ENCODE measurements around the gene C1QTNF5. TPM values are rescaled to one million over a fixed set of nuclear protein-coding genes. Genes with fewer than 3 reads are reported as not detected.

C1QTNF5 gene
- total RNA-seq, 5 donors from 2014 or later (not counting 1 experiment from before 2014, with no cell fraction given), result not detected

DNA sequence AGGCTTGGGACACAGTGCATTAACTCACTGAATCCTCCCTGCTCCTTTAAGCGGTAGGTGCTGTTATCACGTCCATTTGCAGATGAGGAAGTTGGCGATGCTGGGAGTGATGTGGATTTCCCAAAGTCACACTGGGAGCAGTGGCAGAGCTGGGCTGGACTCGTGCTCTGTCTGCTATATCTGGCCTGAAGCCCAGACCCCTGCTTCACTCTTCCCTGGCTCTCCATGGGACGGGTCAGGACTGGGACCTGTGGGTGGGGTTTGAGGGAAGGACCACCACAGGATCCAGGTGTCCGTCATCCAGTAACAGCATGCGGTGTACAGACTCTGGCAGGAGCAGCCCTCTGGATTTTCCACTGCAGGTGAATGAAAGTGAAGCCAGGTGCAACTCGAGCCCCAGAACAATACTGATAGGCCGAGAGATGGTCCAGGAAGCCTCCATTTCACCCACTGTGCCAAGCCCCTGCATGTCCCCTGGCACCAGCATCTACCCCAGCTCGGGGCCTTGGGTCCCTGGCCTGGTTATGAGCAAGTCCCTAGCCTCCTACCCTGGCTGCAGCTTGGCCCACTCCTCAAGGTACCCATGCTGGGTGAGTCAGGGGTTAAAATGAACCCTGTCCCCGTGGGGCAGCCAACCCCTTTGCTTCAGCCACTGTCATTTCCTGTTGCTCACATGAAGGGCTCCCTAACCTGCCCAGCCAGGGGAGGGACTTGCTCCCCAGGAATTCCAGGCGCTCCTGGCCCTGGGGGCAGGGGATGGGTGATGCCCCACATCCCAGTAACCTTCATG is 36.6 kb upstream of the C1QTNF5 start:
- POLR2A ChIA-PET, result no interaction called here
- CTCF ChIA-PET, result interaction anchor here (0.5 to 5.0 kb wide), 3 partner anchors 16 to 180 kb away, joined by 3 to 16 read pairs (median 5); no protein-coding TSS in a partner anchor

GRCh38 chr11:119376197-119376847 is 35.6 kb upstream of the C1QTNF5 start:
- Histone ChIP-seq H3K27me3 (replicated peaks in 1 of 2; ENCODE audit: control insufficient read depth in 2 of 2, extremely low read depth in 1 of 2, insufficient read depth in 2 of 2, low read length in 1 of 2) (peaks cover 0 to 42% of the 10 kb centered on the region in 2 experiments), H3K27ac (ENCODE audit: low read length) (no peak overlapping the region), H3K9me3 (no peaks in the 10 kb centered on the region), H3K4me1 (ENCODE audit: control insufficient read depth in 1 of 2, extremely low read depth in 1 of 2, insufficient read depth in 2 of 2, low read length in 2 of 2) (peaks cover 3 to 21% of the 10 kb centered on the region in 2 experiments), H3K36me3 (ENCODE audit: control insufficient read depth in 2 of 2, extremely low read depth in 1 of 2, insufficient read depth in 1 of 2, low read length in 1 of 2) (no peaks in the 10 kb centered on the region), H3K4me3 (ENCODE audit: control insufficient read depth in 1 of 2, extremely low read depth in 1 of 2, low read length in 1 of 2) (no peak overlapping the region)
- WGBS (ENCODE audit: insufficient coverage), result 91% methylated on average over 10 of the region's 11 CpGs
- H3K4me3 Mint-ChIP-seq, result no peak overlapping the region
- POLR2A ChIA-PET, result no interaction called here
- H3K9me3 Mint-ChIP-seq, result no peaks in the 10 kb centered on the region
- no peak overlapping the region for H3K27ac Mint-ChIP-seq
- DNase-seq, result no peak
- H3K27me3 Mint-ChIP-seq, result peaks cover 0 to 6% of the 10 kb centered on the region in 2 donors
- CTCF ChIA-PET, result interaction anchor here (1.1 to 5.0 kb wide), 4 partner anchors 15 to 56 kb away, joined by 3 to 16 read pairs (median 10); no protein-coding TSS in a partner anchor
- no peak for ATAC-seq (replicated peaks in 1 of 4)
- H3K36me3 Mint-ChIP-seq, result no peaks in the 10 kb centered on the region
- H3K4me1 Mint-ChIP-seq, result peaks cover 6 to 16% (median 14%) of the 10 kb centered on the region in 3 donors

More for the DNA sequence above, 36.6 kb upstream of the C1QTNF5 start:
- H3K27ac ChIP-seq (ENCODE audit: low read length), result no peak overlapping the region
- Mint-ChIP-seq H3K36me3 (no peaks in the 10 kb centered on the region), H3K9me3 (no peaks in the 10 kb centered on the region), H3K4me1 (peaks cover 6 to 16% (median 14%) of the 10 kb centered on the region in 3 donors), H3K27ac (no peak overlapping the region), H3K27me3 (no peaks in the 10 kb centered on the region), H3K4me3 (no peak overlapping the region)
- peaks cover 10 to 30% of the 10 kb centered on the region in 2 experiments for H3K4me1 ChIP-seq (ENCODE audit: control insufficient read depth in 1 of 2, extremely low read depth in 1 of 2, insufficient read depth in 2 of 2, low read length in 2 of 2)
- 67% methylated on average over 6 of the region's 12 CpGs for WGBS (ENCODE audit: insufficient coverage)
- DNase-seq (no peak), ATAC-seq (replicated peaks in 1 of 4) (no peak)
- peaks cover 0 to 39% of the 10 kb centered on the region in 2 experiments for H3K27me3 ChIP-seq (replicated peaks in 1 of 2; ENCODE audit: control insufficient read depth in 2 of 2, extremely low read depth in 1 of 2, insufficient read depth in 2 of 2, low read length in 1 of 2)
- H3K36me3 ChIP-seq (ENCODE audit: control insufficient read depth in 2 of 2, extremely low read depth in 1 of 2, insufficient read depth in 1 of 2, low read length in 1 of 2), result no peaks in the 10 kb centered on the region
- no peaks in the 10 kb centered on the region for H3K9me3 ChIP-seq
- H3K4me3 ChIP-seq (ENCODE audit: control insufficient read depth in 1 of 2, extremely low read depth in 1 of 2, low read length in 1 of 2), result no peak overlapping the region

DNA sequence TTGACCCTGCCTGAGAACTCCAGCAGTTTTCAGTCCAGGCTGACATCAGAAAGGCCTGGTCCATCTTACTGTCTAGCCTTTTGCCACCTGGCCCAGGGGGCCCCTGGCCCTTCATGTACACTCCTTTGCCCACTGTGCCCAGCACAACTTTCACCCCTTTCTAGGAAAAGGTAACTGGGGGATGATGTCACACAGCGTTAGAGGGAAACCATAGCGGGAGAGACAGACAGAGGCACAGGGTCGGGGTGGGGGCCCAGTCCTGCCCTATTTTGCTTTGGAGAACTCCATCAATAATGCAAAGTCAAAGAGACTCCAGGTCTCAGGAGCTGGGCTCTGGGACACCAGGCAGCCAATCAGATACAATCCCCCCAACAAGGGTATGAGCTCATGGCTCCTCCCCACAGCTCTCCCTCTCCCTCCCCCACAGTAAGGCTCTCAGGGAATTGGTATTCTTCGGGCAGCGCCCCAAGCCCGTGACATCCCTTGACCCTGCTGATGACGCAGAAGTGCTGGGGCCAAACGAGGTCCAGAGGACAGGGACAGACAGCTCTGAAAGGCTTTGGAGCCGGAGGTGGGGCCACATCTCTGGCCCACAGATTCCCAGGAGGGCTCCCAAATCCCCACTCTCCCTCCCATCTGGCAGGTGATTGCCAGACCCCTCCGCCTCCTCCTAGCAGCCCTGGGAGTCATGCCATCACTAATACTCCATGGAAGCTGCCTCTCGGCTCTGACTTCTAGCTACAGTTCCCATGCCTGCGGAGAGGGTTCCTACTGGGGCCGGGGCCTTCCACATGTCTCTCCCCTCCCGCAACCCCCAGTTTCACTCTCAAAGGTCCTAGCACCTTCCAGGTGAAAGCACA is 34.9 kb upstream of the C1QTNF5 start:
- ChIA-PET POLR2A (no interaction called here), CTCF (interaction anchor here (1.1 to 5.0 kb wide), 5 partner anchors 14 to 55 kb away, joined by 3 to 16 read pairs (median 5); no protein-coding TSS in a partner anchor)

GRCh38 chr11:119374632-119375336 is 34.1 kb upstream of the C1QTNF5 start:
- H3K4me1 ChIP-seq (ENCODE audit: control insufficient read depth in 1 of 2, extremely low read depth in 1 of 2, insufficient read depth in 2 of 2, low read length in 2 of 2), result peaks cover 0 to 23% of the 10 kb centered on the region in 2 experiments
- no peaks in the 10 kb centered on the region for H3K9me3 ChIP-seq
- ChIA-PET CTCF (interaction anchor here (1.1 to 5.0 kb wide), 5 partner anchors 9 to 54 kb away, joined by 3 to 16 read pairs (median 5); no protein-coding TSS in a partner anchor), POLR2A (no interaction called here)
- Mint-ChIP-seq H3K4me3 (no peak overlapping the region), H3K27ac (no peak overlapping the region), H3K27me3 (peaks cover 5 to 10% of the 10 kb centered on the region in 2 donors), H3K36me3 (no peaks in the 10 kb centered on the region), H3K9me3 (no peaks in the 10 kb centered on the region), H3K4me1 (peaks cover 6 to 14% (median 12%) of the 10 kb centered on the region in 3 donors)
- WGBS (ENCODE audit: insufficient coverage), result 65% methylated on average over 5 of the region's 11 CpGs
- H3K27ac ChIP-seq (ENCODE audit: low read length), result no peak overlapping the region
- no peak for DNase-seq
- ATAC-seq (replicated peaks in 1 of 4), result no peak
- H3K4me3 ChIP-seq (ENCODE audit: control insufficient read depth in 1 of 2, extremely low read depth in 1 of 2, low read length in 1 of 2), result no peak overlapping the region
- H3K27me3 ChIP-seq (replicated peaks in 1 of 2; ENCODE audit: control insufficient read depth in 2 of 2, extremely low read depth in 1 of 2, insufficient read depth in 2 of 2, low read length in 1 of 2), result peaks cover 0 to 38% of the 10 kb centered on the region in 2 experiments
- H3K36me3 ChIP-seq (ENCODE audit: control insufficient read depth in 2 of 2, extremely low read depth in 1 of 2, insufficient read depth in 1 of 2, low read length in 1 of 2), result no peaks in the 10 kb centered on the region

More for the DNA sequence above, 34.9 kb upstream of the C1QTNF5 start:
- H3K4me1 Mint-ChIP-seq, result peaks cover 6 to 11% (median 9%) of the 10 kb centered on the region in 3 donors
- ATAC-seq (replicated peaks in 1 of 4) (no peak), DNase-seq (no peak)
- Histone ChIP-seq H3K9me3 (no peaks in the 10 kb centered on the region), H3K27me3 (replicated peaks in 1 of 2; ENCODE audit: control insufficient read depth in 2 of 2, extremely low read depth in 1 of 2, insufficient read depth in 2 of 2, low read length in 1 of 2) (peaks cover 0 to 42% of the 10 kb centered on the region in 2 experiments), H3K27ac (ENCODE audit: low read length) (no peak overlapping the region), H3K4me3 (ENCODE audit: control insufficient read depth in 1 of 2, extremely low read depth in 1 of 2, low read length in 1 of 2) (no peak overlapping the region), H3K36me3 (ENCODE audit: control insufficient read depth in 2 of 2, extremely low read depth in 1 of 2, insufficient read depth in 1 of 2, low read length in 1 of 2) (no peaks in the 10 kb centered on the region), H3K4me1 (ENCODE audit: control insufficient read depth in 1 of 2, extremely low read depth in 1 of 2, insufficient read depth in 2 of 2, low read length in 2 of 2) (peaks cover 0 to 20% of the 10 kb centered on the region in 2 experiments)
- no peak overlapping the region for H3K4me3 Mint-ChIP-seq
- peaks cover 0 to 6% of the 10 kb centered on the region in 2 donors for H3K27me3 Mint-ChIP-seq
- H3K36me3 Mint-ChIP-seq, result no peaks in the 10 kb centered on the region
- H3K27ac Mint-ChIP-seq, result no peak overlapping the region
- no peaks in the 10 kb centered on the region for H3K9me3 Mint-ChIP-seq
- 74% methylated on average over 12 of the region's 14 CpGs for WGBS (ENCODE audit: insufficient coverage)

DNA sequence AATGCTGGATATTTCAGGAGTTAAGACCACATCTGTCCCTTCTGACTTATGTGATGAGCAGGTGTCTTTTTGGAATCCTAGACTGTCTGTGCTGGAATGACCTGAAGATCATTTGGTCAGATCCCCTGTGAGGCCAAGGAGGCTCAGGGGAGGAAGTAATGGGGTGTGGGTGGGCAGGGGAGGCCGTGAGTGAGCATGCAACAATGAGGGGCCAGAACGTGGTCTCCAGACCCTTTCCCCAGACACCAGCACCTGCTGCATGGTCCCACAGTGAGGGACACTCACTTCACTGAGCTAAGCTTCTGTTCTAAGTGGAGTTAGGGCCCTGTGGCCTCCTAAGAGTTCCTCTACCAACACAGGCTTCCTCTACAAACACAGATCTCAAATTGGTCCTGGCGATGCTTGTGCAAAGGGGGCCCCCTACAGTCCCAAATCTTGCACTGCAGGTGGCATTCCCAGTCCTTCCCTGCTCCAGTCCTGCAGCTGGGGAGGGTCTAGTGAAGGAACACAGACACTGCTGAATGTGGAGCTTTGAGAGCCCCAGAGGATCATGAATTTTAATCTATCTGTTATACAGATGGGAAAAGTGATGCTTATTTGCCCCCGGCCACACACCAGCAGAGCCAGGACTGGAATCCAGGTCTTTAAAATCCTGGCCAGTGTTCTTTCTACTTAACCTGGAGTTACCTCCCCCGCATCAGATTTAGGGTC is 33.4 kb upstream of the C1QTNF5 start:
- Histone ChIP-seq H3K4me1 (ENCODE audit: control insufficient read depth in 1 of 2, extremely low read depth in 1 of 2, insufficient read depth in 2 of 2, low read length in 2 of 2) (peaks cover 0 to 23% of the 10 kb centered on the region in 2 experiments), H3K9me3 (no peaks in the 10 kb centered on the region), H3K27me3 (replicated peaks in 1 of 2; ENCODE audit: control insufficient read depth in 2 of 2, extremely low read depth in 1 of 2, insufficient read depth in 2 of 2, low read length in 1 of 2) (peaks cover 0 to 40% of the 10 kb centered on the region in 2 experiments), H3K4me3 (ENCODE audit: control insufficient read depth in 1 of 2, extremely low read depth in 1 of 2, low read length in 1 of 2) (no peak overlapping the region), H3K36me3 (ENCODE audit: control insufficient read depth in 2 of 2, extremely low read depth in 1 of 2, insufficient read depth in 1 of 2, low read length in 1 of 2) (no peaks in the 10 kb centered on the region), H3K27ac (ENCODE audit: low read length) (no peak overlapping the region)
- Mint-ChIP-seq H3K27ac (no peak overlapping the region), H3K4me3 (no peak overlapping the region), H3K27me3 (peaks cover 9 to 16% of the 10 kb centered on the region in 2 donors), H3K36me3 (no peaks in the 10 kb centered on the region), H3K9me3 (no peaks in the 10 kb centered on the region), H3K4me1 (peaks cover 6 to 14% (median 12%) of the 10 kb centered on the region in 3 donors)
- ChIA-PET POLR2A (interaction anchor here in 1 of 2 donors (0.5 kb wide), 1 partner anchor 121 kb away, joined by 3 read pairs; no protein-coding TSS in a partner anchor), CTCF (interaction anchor here (0.7 to 5.0 kb wide), 9 partner anchors 9 to 36 kb away, joined by 3 to 16 read pairs (median 3); no protein-coding TSS in a partner anchor)
- peak in 8 of 35 experiments; percentile 13 to 63 (median 32) for DNase-seq
- peak in 3 of 4 experiments; percentile 43 to 63 (median 60) for ATAC-seq (replicated peaks in 1 of 4)
- no CpG with 5 or more reads among the region's 5 CpGs for whole genome bisulfite sequencing (ENCODE audit: insufficient coverage)

Data from T-cell (primary cell).